HEK293 (cell line): ENCODE measurements around the gene ARHGAP35.

Experiments used
- CTCF ChIA-PET: fragments of 350-600 bp; formaldehyde crosslinking; extraction: SDS; loops from one replicate; lab custom pipeline; 2021; ENCODE audit warnings: antibody characterized with exemption; lab: Yijun Ruan, JAX
- POLR2A ChIA-PET: fragments of 300-600 bp; formaldehyde crosslinking; extraction: SDS; loops from one replicate; lab custom pipeline; 2020; ENCODE audit warnings: antibody characterized with exemption, inconsistent platforms; lab: Yijun Ruan, JAX
- H3K27ac ChIP-seq: fragments of 200-500 bp; sonication (Bioruptor generic); 2 replicates; pipeline ENCODE4 v1.5.1; 2014; ENCODE audit warnings: low read depth, low read length, control low read depth, inconsistent platforms; ENCODE audit errors: extremely low read depth
- H3K36me3 ChIP-seq, 2 experiments: fragments of 200-500 bp in 1 of 2; sonication (Bioruptor generic) in 1 of 2; 1 replicate in 1 of 2; 2 replicates in 1 of 2; pipeline ENCODE4 v1.5.1; 2014 to 2017; ENCODE audit warnings: inconsistent platforms in 2 of 2, low read length in 2 of 2; ENCODE audit not compliant: control insufficient read depth in 2 of 2, insufficient read depth in 1 of 2
- H3K4me1 ChIP-seq: fragments of 200-500 bp; sonication (Bioruptor generic); 2 replicates; pipeline ENCODE4 v1.5.1; 2014; ENCODE audit warnings: mild to moderate bottlenecking, low read length, inconsistent platforms; ENCODE audit not compliant: control insufficient read depth, insufficient read depth
- H3K4me3 ChIP-seq: 2 replicates; pipeline ENCODE4 v1.5.1; 2011; ENCODE audit warnings: low read depth, mild to moderate bottlenecking, control low read depth, low read length, moderate library complexity
- H3K9me3 ChIP-seq: fragments of 200-500 bp; sonication (Bioruptor generic); 2 replicates; pipeline ENCODE4 v1.5.1; 2014; ENCODE audit warnings: low read depth, low read length, inconsistent platforms; ENCODE audit not compliant: control insufficient read depth, insufficient read depth
- GLIS2 ChIP-seq: fragments of 450-650 bp; formaldehyde crosslinking; IDR thresholded peaks from 2 replicates; pipeline ENCODE4 v1.5.1; 2016; ENCODE audit warnings: missing biosample characterization, missing genetic modification characterization
- KLF1 ChIP-seq: fragments of 450-650 bp; formaldehyde crosslinking; IDR thresholded peaks from 2 replicates; pipeline ENCODE4 v1.5.1; 2016; ENCODE audit warnings: missing biosample characterization, missing genetic modification characterization
- KLF16 ChIP-seq: fragments of 450-650 bp; formaldehyde crosslinking; IDR thresholded peaks from 2 replicates; pipeline ENCODE4 v1.5.1; 2017; ENCODE audit warnings: missing biosample characterization, missing genetic modification characterization
- OVOL3 ChIP-seq: fragments of 450-650 bp; formaldehyde crosslinking; IDR thresholded peaks from 2 replicates; pipeline ENCODE4 v1.5.1; 2016; ENCODE audit warnings: missing biosample characterization, missing genetic modification characterization
- REPIN1 ChIP-seq: fragments of 450-650 bp; formaldehyde crosslinking; IDR thresholded peaks from 2 replicates; pipeline ENCODE4 v1.5.1; 2017; ENCODE audit warnings: missing biosample characterization, missing genetic modification characterization, low read depth
- SCRT1 ChIP-seq: fragments of 450-650 bp; formaldehyde crosslinking; IDR thresholded peaks from 2 replicates; pipeline ENCODE4 v1.5.1; 2016; ENCODE audit warnings: missing biosample characterization, missing genetic modification characterization, borderline replicate concordance
- SP3 ChIP-seq: fragments of 450-650 bp; formaldehyde crosslinking; IDR thresholded peaks from 2 replicates; pipeline ENCODE4 v1.5.1; 2016; ENCODE audit warnings: missing biosample characterization, missing genetic modification characterization
- YY2 ChIP-seq: fragments of 450-650 bp; formaldehyde crosslinking; IDR thresholded peaks from 2 replicates; pipeline ENCODE4 v1.5.1; 2016; ENCODE audit warnings: missing biosample characterization, missing genetic modification characterization
- ZBTB17 ChIP-seq: fragments of 450-650 bp; formaldehyde crosslinking; IDR thresholded peaks from 2 replicates; pipeline ENCODE4 v1.5.1; 2016; ENCODE audit warnings: missing biosample characterization, missing genetic modification characterization
- ZBTB20 ChIP-seq: fragments of 450-650 bp; formaldehyde crosslinking; IDR thresholded peaks from 2 replicates; pipeline ENCODE4 v1.5.1; 2016; ENCODE audit warnings: missing biosample characterization, missing genetic modification characterization
- ZBTB7A ChIP-seq: fragments of 450-650 bp; formaldehyde crosslinking; IDR thresholded peaks from 2 replicates; pipeline ENCODE4 v1.5.1; 2016; ENCODE audit warnings: low read depth, missing biosample characterization, missing genetic modification characterization
- ZFP3 ChIP-seq: fragments of 450-650 bp; formaldehyde crosslinking; IDR thresholded peaks from 2 replicates; pipeline ENCODE4 v1.5.1; 2016; ENCODE audit warnings: low read depth, missing biosample characterization, missing genetic modification characterization
- ZNF112 ChIP-seq: fragments of 450-650 bp; formaldehyde crosslinking; IDR thresholded peaks from 2 replicates; pipeline ENCODE4 v1.5.0; 2017; ENCODE audit warnings: missing biosample characterization, missing genetic modification characterization
- ZNF121 ChIP-seq: fragments of 450-650 bp; formaldehyde crosslinking; IDR thresholded peaks from 2 replicates; pipeline ENCODE4 v1.5.1; 2016; ENCODE audit warnings: missing biosample characterization, missing genetic modification characterization
- ZNF138 ChIP-seq: fragments of 450-650 bp; formaldehyde crosslinking; IDR thresholded peaks from 2 replicates; pipeline ENCODE4 v1.5.1; 2016; ENCODE audit warnings: missing biosample characterization, missing genetic modification characterization, borderline replicate concordance
- ZNF174 ChIP-seq: fragments of 450-650 bp; formaldehyde crosslinking; IDR thresholded peaks from 2 replicates; pipeline ENCODE4 v1.5.0; 2017; ENCODE audit warnings: missing biosample characterization, mild to moderate bottlenecking, missing genetic modification characterization
- ZNF2 ChIP-seq: fragments of 450-650 bp; formaldehyde crosslinking; IDR thresholded peaks from 2 replicates; pipeline ENCODE4 v1.5.1; 2016; ENCODE audit warnings: missing biosample characterization, missing genetic modification characterization
- ZNF214 ChIP-seq: fragments of 450-650 bp; formaldehyde crosslinking; IDR thresholded peaks from 2 replicates; pipeline ENCODE4 v1.5.1; 2017; ENCODE audit warnings: missing biosample characterization, mild to moderate bottlenecking, missing genetic modification characterization, borderline replicate concordance
- ZNF473 ChIP-seq: fragments of 450-650 bp; formaldehyde crosslinking; IDR thresholded peaks from 2 replicates; pipeline ENCODE4 v1.5.1; 2017; ENCODE audit warnings: missing biosample characterization, missing genetic modification characterization
- ZNF660 ChIP-seq: fragments of 450-650 bp; IDR thresholded peaks from 2 replicates; pipeline ENCODE4 v1.5.1; 2018; ENCODE audit warnings: missing biosample characterization, mild to moderate bottlenecking, missing genetic modification characterization
- ZNF701 ChIP-seq: fragments of 450-650 bp; formaldehyde crosslinking; IDR thresholded peaks from 2 replicates; pipeline ENCODE4 v1.5.1; 2016; ENCODE audit warnings: missing biosample characterization, missing genetic modification characterization
- ZNF777 ChIP-seq: fragments of 450-650 bp; formaldehyde crosslinking; IDR thresholded peaks from 2 replicates; pipeline ENCODE4 v1.5.1; 2017; ENCODE audit warnings: missing biosample characterization, missing genetic modification characterization, borderline replicate concordance
- ZNF792 ChIP-seq: fragments of 450-650 bp; formaldehyde crosslinking; IDR thresholded peaks from 2 replicates; pipeline ENCODE4 v1.5.1; 2016; ENCODE audit warnings: missing biosample characterization, missing genetic modification characterization
- ZNF830 ChIP-seq: fragments of 450-650 bp; IDR thresholded peaks from 2 replicates; pipeline ENCODE4 v1.5.0; 2018; ENCODE audit warnings: missing biosample characterization, missing genetic modification characterization, low read depth, mild to moderate bottlenecking, moderate library complexity
- TF ChIP-seq, protein P1 (sequence below): fragments of 450-650 bp; IDR thresholded peaks from 2 replicates; pipeline ENCODE4 v1.5.1; 2018; ENCODE audit warnings: missing biosample characterization, mild to moderate bottlenecking, missing genetic modification characterization
- TF ChIP-seq, protein P2 (sequence below): fragments of 450-650 bp; IDR thresholded peaks from 2 replicates; pipeline ENCODE4 v1.5.1; 2018; ENCODE audit warnings: missing biosample characterization, missing genetic modification characterization
- TF ChIP-seq, protein P3 (sequence below): fragments of 450-650 bp; formaldehyde crosslinking; IDR thresholded peaks from 2 replicates; pipeline ENCODE4 v1.5.1; 2016; ENCODE audit warnings: missing biosample characterization, missing genetic modification characterization
- TF ChIP-seq, protein P4 (sequence below): fragments of 450-650 bp; formaldehyde crosslinking; IDR thresholded peaks from 2 replicates; pipeline ENCODE4 v1.5.1; 2016; ENCODE audit warnings: missing biosample characterization, missing genetic modification characterization

Gene ARHGAP35

DNA sequence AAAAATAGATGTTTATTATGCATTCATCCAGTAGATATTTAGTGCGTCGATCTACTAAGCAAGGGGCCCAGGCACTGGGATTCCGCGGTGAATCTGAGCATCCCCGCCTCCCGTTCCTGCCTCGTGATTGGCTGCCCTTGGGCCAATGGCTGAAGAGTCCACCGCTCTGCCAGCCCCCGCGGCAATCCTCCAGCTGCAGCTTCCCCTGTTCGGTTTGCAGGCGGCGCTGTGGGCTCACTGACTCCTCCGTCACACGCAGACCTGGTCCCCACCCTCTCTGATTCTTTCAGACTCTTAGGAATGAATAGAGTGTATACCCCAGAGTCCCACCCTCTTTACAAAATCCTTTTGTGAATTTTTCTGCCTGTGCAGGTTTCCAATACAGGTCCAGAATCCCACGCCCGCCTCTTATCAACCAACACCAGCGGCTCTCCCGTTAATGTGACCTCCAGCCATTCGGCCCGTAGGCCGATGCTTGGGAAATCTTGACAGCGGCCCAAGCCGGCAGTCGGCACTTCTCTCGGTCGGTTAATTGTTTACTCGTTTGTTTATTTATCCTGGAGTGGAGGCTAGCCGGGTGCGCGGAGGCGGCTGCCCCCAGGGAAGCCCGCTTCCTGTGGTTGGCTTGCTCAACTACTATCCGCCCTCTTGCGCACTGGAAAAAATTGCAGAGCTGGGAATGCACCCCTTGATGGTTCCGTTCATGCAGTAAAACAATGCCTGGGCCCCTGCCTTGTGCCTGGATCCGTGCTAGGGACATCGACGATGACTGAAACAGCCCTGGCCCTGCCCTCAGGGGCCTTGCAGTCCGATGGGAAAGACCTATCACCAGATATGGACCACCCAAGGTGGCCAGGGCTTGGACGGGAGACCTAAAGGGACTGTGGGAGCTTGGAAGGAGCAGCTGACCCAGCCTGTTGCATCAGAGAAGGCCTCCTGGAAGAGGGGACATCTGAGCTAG, 4.5 kb upstream of the ARHGAP35 start (continued):
- TF ChIP-seq, protein P1, sequence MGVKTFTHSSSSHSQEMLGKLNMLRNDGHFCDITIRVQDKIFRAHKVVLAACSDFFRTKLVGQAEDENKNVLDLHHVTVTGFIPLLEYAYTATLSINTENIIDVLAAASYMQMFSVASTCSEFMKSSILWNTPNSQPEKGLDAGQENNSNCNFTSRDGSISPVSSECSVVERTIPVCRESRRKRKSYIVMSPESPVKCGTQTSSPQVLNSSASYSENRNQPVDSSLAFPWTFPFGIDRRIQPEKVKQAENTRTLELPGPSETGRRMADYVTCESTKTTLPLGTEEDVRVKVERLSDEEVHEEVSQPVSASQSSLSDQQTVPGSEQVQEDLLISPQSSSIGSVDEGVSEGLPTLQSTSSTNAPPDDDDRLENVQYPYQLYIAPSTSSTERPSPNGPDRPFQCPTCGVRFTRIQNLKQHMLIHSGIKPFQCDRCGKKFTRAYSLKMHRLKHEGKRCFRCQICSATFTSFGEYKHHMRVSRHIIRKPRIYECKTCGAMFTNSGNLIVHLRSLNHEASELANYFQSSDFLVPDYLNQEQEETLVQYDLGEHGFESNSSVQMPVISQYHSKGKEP (tag by site-specific recombination), result peak; percentile 50; the same call in 1 of the 2 replicates
- TF ChIP-seq YY2 (tag by site-specific recombination) (no peak), KLF16 (tag by site-specific recombination) (no peak), ZNF792 (no peak), ZNF701 (tag by site-specific recombination) (no peak), ZNF830 (tag by site-specific recombination) (no peak), SP3 (peak; percentile 30; the same call in 1 of the 2 replicates), ZNF777 (tag by site-specific recombination) (no peak)

DNA sequence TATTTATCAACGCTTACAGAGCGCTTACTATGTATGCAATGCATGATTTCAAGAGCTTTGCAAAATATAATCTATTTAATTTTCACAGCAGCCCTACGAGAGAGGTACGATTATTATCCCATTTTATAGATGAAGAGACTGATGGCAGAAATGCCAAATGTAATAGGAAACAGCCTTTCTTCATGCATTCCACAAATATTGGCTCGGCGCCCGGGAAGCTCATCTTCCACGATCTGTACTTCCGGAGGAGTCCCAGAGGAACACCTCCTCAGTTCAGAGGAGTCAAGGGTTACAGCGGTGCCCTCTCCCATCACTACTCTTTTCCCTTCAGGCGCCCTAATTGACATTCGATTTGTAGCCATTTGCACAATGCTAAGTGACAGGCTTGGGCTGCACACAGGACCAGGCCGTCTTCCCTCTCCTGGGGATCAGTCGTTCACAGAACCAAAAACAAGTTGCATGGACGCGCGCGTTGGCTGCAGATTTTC, 1.1 kb upstream of the ARHGAP35 start:
- Histone ChIP-seq H3K9me3 (no peaks in the 10 kb centered on the region), H3K4me1 (peaks cover 29% of the 10 kb centered on the region), H3K27ac (peak overlapping the region; percentile 99), H3K36me3 (no peaks in the 10 kb centered on the region), H3K4me3 (peak overlapping the region; percentile 11)
- POLR2A ChIA-PET, result interaction anchor here (0.5 to 2.2 kb wide), 9 partner anchors 9 to 415 kb away, joined by 3 to 15 read pairs (median 4); partner anchors contain the start of genes AP2S1, PRKD2 and SLC1A5
- CTCF ChIA-PET, result interaction anchor here (0.9 to 5.3 kb wide), 4 partner anchors 42 to 133 kb away, joined by 3 to 65 read pairs (median 6); no protein-coding TSS in a partner anchor
- TF ChIP-seq OVOL3 (tag by site-specific recombination) (no peak), ZNF112 (tag by site-specific recombination) (no peak), SCRT1 (0 out of 2 replicates have a peak, but pooled peaks have one; percentile 34), KLF1 (tag by site-specific recombination) (no peak), ZNF214 (tag by site-specific recombination) (no peak), ZNF2 (tag by site-specific recombination) (no peak), ZBTB7A (tag by site-specific recombination) (no peak), ZNF473 (no peak), ZNF660 (tag by site-specific recombination) (peak; percentile 59; the same call in 1 of the 2 replicates), REPIN1 (tag by site-specific recombination) (0 out of 2 replicates have a peak, but pooled peaks have one; percentile 23), ZBTB20 (tag by site-specific recombination) (peak; percentile 49; the same call in 1 of the 2 replicates), ZBTB17 (tag by site-specific recombination) (peak; percentile 90; the same call in 1 of the 2 replicates), ZNF121 (tag by site-specific recombination) (no peak), ZFP3 (tag by site-specific recombination) (0 out of 2 replicates have a peak, but pooled peaks have one; percentile 11), ZNF174 (no peak), ZNF138 (tag by site-specific recombination) (no peak), GLIS2 (tag by site-specific recombination) (no peak)
- TF ChIP-seq, protein P2, sequence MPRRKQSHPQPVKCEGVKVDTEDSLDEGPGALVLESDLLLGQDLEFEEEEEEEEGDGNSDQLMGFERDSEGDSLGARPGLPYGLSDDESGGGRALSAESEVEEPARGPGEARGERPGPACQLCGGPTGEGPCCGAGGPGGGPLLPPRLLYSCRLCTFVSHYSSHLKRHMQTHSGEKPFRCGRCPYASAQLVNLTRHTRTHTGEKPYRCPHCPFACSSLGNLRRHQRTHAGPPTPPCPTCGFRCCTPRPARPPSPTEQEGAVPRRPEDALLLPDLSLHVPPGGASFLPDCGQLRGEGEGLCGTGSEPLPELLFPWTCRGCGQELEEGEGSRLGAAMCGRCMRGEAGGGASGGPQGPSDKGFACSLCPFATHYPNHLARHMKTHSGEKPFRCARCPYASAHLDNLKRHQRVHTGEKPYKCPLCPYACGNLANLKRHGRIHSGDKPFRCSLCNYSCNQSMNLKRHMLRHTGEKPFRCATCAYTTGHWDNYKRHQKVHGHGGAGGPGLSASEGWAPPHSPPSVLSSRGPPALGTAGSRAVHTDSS (tag by site-specific recombination), result peak; percentile 46; the same call in 1 of the 2 replicates
- TF ChIP-seq, protein P3, sequence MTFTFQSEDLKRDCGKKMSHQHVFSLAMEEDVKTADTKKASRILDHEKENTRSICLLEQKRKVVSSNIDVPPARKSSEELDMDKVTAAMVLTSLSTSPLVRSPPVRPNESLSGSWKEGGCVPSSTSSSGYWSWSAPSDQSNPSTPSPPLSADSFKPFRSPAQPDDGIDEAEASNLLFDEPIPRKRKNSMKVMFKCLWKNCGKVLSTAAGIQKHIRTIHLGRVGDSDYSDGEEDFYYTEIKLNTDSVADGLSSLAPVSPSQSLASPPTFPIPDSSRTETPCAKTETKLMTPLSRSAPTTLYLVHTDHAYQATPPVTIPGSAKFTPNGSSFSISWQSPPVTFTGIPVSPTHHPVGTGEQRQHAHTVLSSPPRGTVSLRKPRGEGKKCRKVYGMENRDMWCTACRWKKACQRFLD, result no peak
- TF ChIP-seq, protein P1 (tag by site-specific recombination), result peak; percentile 85
- TF ChIP-seq, protein P4, sequence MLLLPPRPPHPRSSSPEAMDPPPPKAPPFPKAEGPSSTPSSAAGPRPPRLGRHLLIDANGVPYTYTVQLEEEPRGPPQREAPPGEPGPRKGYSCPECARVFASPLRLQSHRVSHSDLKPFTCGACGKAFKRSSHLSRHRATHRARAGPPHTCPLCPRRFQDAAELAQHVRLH (tag by site-specific recombination), result 0 out of 2 replicates have a peak, but pooled peaks have one; percentile 60
